HFFc6 (cell line): ENCODE data around the gene SNX8. TPM values are rescaled to one million over a fixed set of nuclear protein-coding genes. Genes with fewer than 3 reads are reported as not detected.
"Not testable (repeated sequence)": the region's sequence is repeated elsewhere in the genome, so short reads cannot be mapped to it uniquely, and the experiment has no call there.

Experiments
- DNase-seq: peaks from one replicate; pipeline ENCODE4 v3.0.0-alpha.2; 2018
- H3K27ac Mint-ChIP-seq: 2 replicates; pipeline ENCODE4 v1.8.0; 2020; ENCODE audit warnings: mild to moderate bottlenecking, mixed read lengths
- H3K27me3 Mint-ChIP-seq: 2 replicates; pipeline ENCODE4 v1.8.0; 2021; ENCODE audit warnings: mild to moderate bottlenecking, moderate library complexity, mixed read lengths; ENCODE audit not compliant: insufficient read depth
- H3K36me3 Mint-ChIP-seq: 2 replicates; pipeline ENCODE4 v1.8.0; 2021; ENCODE audit warnings: low read depth, mixed read lengths
- H3K4me1 Mint-ChIP-seq: 2 replicates; pipeline ENCODE4 v1.8.0; 2020; ENCODE audit warnings: low read depth, mixed read lengths
- H3K4me3 Mint-ChIP-seq: 2 replicates; pipeline ENCODE4 v1.8.0; 2020; ENCODE audit warnings: mild to moderate bottlenecking, moderate library complexity, mixed read lengths
- H3K9me3 Mint-ChIP-seq: 2 replicates; pipeline ENCODE4 v1.8.0; 2020; ENCODE audit warnings: mild to moderate bottlenecking, mixed read lengths
- CTCF ChIP-seq: fragments of 200-600 bp; sonication (generic); IDR thresholded peaks from 2 replicates; pipeline ENCODE4 v1.5.0; 2021; ENCODE audit warnings: antibody characterized with exemption, mild to moderate bottlenecking
- total RNA-seq, 6 experiments: library from RNA; stranded (reverse); fragmentation: NEBNext Ultra II Directional; extraction: Animal tissue kit (Norgen Biotek cat#: 25700); gene quantifications; 2 replicates in 1 of 6; 3 replicates in 5 of 6; pipeline ENCODE4 v1.2.3, GENCODE V29; 2021

SNX8 gene
- total RNA-seq, 6 experiments from 2014 or later = 44.6 to 67.4 (median 61.9) TPM

- H3K9me3 Mint-ChIP-seq = no peaks in the 10 kb centered on the region
- no peak overlapping the region; the same call in none of the 2 replicates for H3K4me3 Mint-ChIP-seq
- H3K4me1 Mint-ChIP-seq = peaks cover 29% of the 10 kb centered on the region
- peak overlapping the region; percentile 87 for H3K27ac Mint-ChIP-seq
- no peak for TF ChIP-seq CTCF
- H3K36me3 Mint-ChIP-seq = peaks cover 5% of the 10 kb centered on the region; the same call in 1 of the 2 replicates
- H3K27me3 Mint-ChIP-seq = no peaks in the 10 kb centered on the region
- DNase-seq = no peak
Observed at GRCh38 chr7:2313450-2314208, 612 bp downstream of the SNX8 start.

- Mint-ChIP-seq H3K36me3 (peaks cover 5% of the 10 kb centered on the region; the same call in 1 of the 2 replicates), H3K27me3 (no peaks in the 10 kb centered on the region), H3K9me3 (no peaks in the 10 kb centered on the region), H3K4me1 (peaks cover 35% of the 10 kb centered on the region), H3K27ac (peak overlapping the region; percentile 20), H3K4me3 (peak overlapping the region; percentile 67)
- no peak for TF ChIP-seq CTCF
- no peak for DNase-seq
Observed at GRCh38 chr7:2312267-2312929, 1.8 kb downstream of the SNX8 start.

GRCh38 chr7:2309889-2310331 is 4.3 kb downstream of the SNX8 start:
- Mint-ChIP-seq H3K36me3 (peaks cover 5% of the 10 kb centered on the region; the same call in 1 of the 2 replicates), H3K27me3 (no peaks in the 10 kb centered on the region), H3K27ac (peak overlapping the region; percentile 79), H3K4me3 (peak overlapping the region; percentile 69), H3K9me3 (no peaks in the 10 kb centered on the region), H3K4me1 (peaks cover 46% of the 10 kb centered on the region)
- no peak for TF ChIP-seq CTCF
- DNase-seq = peak; percentile 62

- no peak for DNase-seq
- Mint-ChIP-seq H3K36me3 (peaks cover 5% of the 10 kb centered on the region; the same call in 1 of the 2 replicates), H3K9me3 (no peaks in the 10 kb centered on the region), H3K27ac (no peak overlapping the region), H3K4me3 (no peak overlapping the region), H3K27me3 (no peaks in the 10 kb centered on the region), H3K4me1 (peaks cover 49% of the 10 kb centered on the region)
- no peak for TF ChIP-seq CTCF
Observed at GRCh38 chr7:2307690-2308107, 6.5 kb downstream of the SNX8 start.

GRCh38 chr7:2306688-2307087 is 7.6 kb downstream of the SNX8 start:
- Mint-ChIP-seq H3K27me3 (no peaks in the 10 kb centered on the region), H3K36me3 (0 out of 2 replicates have a peak, but pooled peaks cover 1% of the 10 kb centered on the region), H3K4me3 (no peak overlapping the region), H3K4me1 (peaks cover 41% of the 10 kb centered on the region), H3K9me3 (no peaks in the 10 kb centered on the region), H3K27ac (no peak overlapping the region)
- no peak for DNase-seq
- TF ChIP-seq CTCF = no peak

GRCh38 chr7:2305258-2305657 is 9.0 kb downstream of the SNX8 start:
- H3K27ac Mint-ChIP-seq, DNase-seq, H3K9me3 Mint-ChIP-seq, H3K4me3 Mint-ChIP-seq, H3K36me3 Mint-ChIP-seq, H3K27me3 Mint-ChIP-seq: not testable (repeated sequence)
- peaks cover 47% of the 10 kb centered on the region for H3K4me1 Mint-ChIP-seq

- DNase-seq, H3K4me3 Mint-ChIP-seq, H3K27ac Mint-ChIP-seq, H3K27me3 Mint-ChIP-seq, H3K9me3 Mint-ChIP-seq, H3K36me3 Mint-ChIP-seq: not testable (repeated sequence)
- H3K4me1 Mint-ChIP-seq = peaks cover 55% of the 10 kb centered on the region
Observed at GRCh38 chr7:2303520-2303919, 10.7 kb downstream of the SNX8 start.

GRCh38 chr7:2302743-2303397 is 11.4 kb downstream of the SNX8 start:
- H3K36me3 Mint-ChIP-seq, H3K4me3 Mint-ChIP-seq, H3K27ac Mint-ChIP-seq, H3K9me3 Mint-ChIP-seq, H3K27me3 Mint-ChIP-seq, DNase-seq: not testable (repeated sequence)
- H3K4me1 Mint-ChIP-seq = peaks cover 54% of the 10 kb centered on the region
